PFSK-1 (cell line): ENCODE results near the gene CNOT11.

ENCODE experiments used
- POLR2AphosphoS5 ChIP-seq: IDR thresholded peaks from 2 replicates; pipeline ENCODE4 v1.6.1; 2012; ENCODE audit warnings: low read depth, mild to moderate bottlenecking, control low read depth, low read length, moderate library complexity
- SIN3A ChIP-seq: IDR thresholded peaks from 2 replicates; pipeline ENCODE4 v1.6.1; 2012; ENCODE audit warnings: mild to moderate bottlenecking, low read length, moderate library complexity, borderline replicate concordance; ENCODE audit not compliant: insufficient read depth

- TF ChIP-seq POLR2AphosphoS5 (no peak), SIN3A (no peak)
These were observed 28.8 kb downstream of the CNOT11 start for GRCh38 chr2:101281482-101281881.
